ENCODE results near the gene NR3C2. TPM values are rescaled to one million over a fixed set of nuclear protein-coding genes. Genes with fewer than 3 reads are reported as not detected.
"Not testable (repeated sequence)": the region's sequence is repeated elsewhere in the genome, so short reads cannot be mapped to it uniquely, and the experiment has no call there.

The NR3C2 gene
- total RNA-seq, 1 experiment from 2014 or later = 14.2 TPM

- no peaks in the 10 kb centered on the region for H3K36me3 Mint-ChIP-seq (ENCODE audit: insufficient read depth, unreplicated experiment)
- H3K4me1 Mint-ChIP-seq (ENCODE audit: low read depth, unreplicated experiment) = no peaks in the 10 kb centered on the region
- intact Hi-C loops (cut with micrococcal nuclease; ENCODE audit: unreplicated experiment) = no loop called here
- BruUV-seq (replicated peaks) = no TSS peak
- no peak overlapping the region for H3K4me3 Mint-ChIP-seq (ENCODE audit: low read depth, unreplicated experiment)
- no peak for DNase-seq
- no peaks in the 10 kb centered on the region for H3K27me3 Mint-ChIP-seq (ENCODE audit: unreplicated experiment)
- no peak overlapping the region for H3K27ac Mint-ChIP-seq (ENCODE audit: unreplicated experiment)
- no peaks in the 10 kb centered on the region for H3K9me3 Mint-ChIP-seq (ENCODE audit: low read depth, unreplicated experiment)
- CTCF ChIA-PET = no interaction called here
- TF ChIP-seq, protein P1, sequence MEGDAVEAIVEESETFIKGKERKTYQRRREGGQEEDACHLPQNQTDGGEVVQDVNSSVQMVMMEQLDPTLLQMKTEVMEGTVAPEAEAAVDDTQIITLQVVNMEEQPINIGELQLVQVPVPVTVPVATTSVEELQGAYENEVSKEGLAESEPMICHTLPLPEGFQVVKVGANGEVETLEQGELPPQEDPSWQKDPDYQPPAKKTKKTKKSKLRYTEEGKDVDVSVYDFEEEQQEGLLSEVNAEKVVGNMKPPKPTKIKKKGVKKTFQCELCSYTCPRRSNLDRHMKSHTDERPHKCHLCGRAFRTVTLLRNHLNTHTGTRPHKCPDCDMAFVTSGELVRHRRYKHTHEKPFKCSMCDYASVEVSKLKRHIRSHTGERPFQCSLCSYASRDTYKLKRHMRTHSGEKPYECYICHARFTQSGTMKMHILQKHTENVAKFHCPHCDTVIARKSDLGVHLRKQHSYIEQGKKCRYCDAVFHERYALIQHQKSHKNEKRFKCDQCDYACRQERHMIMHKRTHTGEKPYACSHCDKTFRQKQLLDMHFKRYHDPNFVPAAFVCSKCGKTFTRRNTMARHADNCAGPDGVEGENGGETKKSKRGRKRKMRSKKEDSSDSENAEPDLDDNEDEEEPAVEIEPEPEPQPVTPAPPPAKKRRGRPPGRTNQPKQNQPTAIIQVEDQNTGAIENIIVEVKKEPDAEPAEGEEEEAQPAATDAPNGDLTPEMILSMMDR (IDR thresholded peaks at IDR 0.05; ENCODE audit: unreplicated experiment) = no peak
Observed at GRCh38 chr4:148329751-148330150, 112.5 kb downstream of the NR3C2 start.

GRCh38 chr4:148327683-148328082 is 114.5 kb downstream of the NR3C2 start:
- H3K36me3 Mint-ChIP-seq (ENCODE audit: insufficient read depth, unreplicated experiment) = no peaks in the 10 kb centered on the region
- H3K27me3 Mint-ChIP-seq (ENCODE audit: unreplicated experiment) = no peaks in the 10 kb centered on the region
- no peak for DNase-seq
- TF ChIP-seq, protein P1 (IDR thresholded peaks at IDR 0.05; ENCODE audit: unreplicated experiment) = no peak
- CTCF ChIA-PET = no interaction called here
- intact Hi-C loops (cut with micrococcal nuclease; ENCODE audit: unreplicated experiment) = no loop called here
- no peak overlapping the region for H3K27ac Mint-ChIP-seq (ENCODE audit: unreplicated experiment)
- H3K9me3 Mint-ChIP-seq (ENCODE audit: low read depth, unreplicated experiment) = no peaks in the 10 kb centered on the region
- no peak overlapping the region for H3K4me3 Mint-ChIP-seq (ENCODE audit: low read depth, unreplicated experiment)
- no TSS peak for BruUV-seq (replicated peaks)
- no peaks in the 10 kb centered on the region for H3K4me1 Mint-ChIP-seq (ENCODE audit: low read depth, unreplicated experiment)

- H3K9me3 Mint-ChIP-seq (ENCODE audit: low read depth, unreplicated experiment); DNase-seq; intact Hi-C loops (cut with micrococcal nuclease; ENCODE audit: unreplicated experiment); H3K27ac Mint-ChIP-seq (ENCODE audit: unreplicated experiment); H3K4me1 Mint-ChIP-seq (ENCODE audit: low read depth, unreplicated experiment); BruUV-seq (replicated peaks); H3K4me3 Mint-ChIP-seq (ENCODE audit: low read depth, unreplicated experiment); CTCF ChIA-PET; H3K36me3 Mint-ChIP-seq (ENCODE audit: insufficient read depth, unreplicated experiment); H3K27me3 Mint-ChIP-seq (ENCODE audit: unreplicated experiment): not testable (repeated sequence)
Observed at GRCh38 chr4:148323316-148323715, 118.9 kb downstream of the NR3C2 start.

DNA sequence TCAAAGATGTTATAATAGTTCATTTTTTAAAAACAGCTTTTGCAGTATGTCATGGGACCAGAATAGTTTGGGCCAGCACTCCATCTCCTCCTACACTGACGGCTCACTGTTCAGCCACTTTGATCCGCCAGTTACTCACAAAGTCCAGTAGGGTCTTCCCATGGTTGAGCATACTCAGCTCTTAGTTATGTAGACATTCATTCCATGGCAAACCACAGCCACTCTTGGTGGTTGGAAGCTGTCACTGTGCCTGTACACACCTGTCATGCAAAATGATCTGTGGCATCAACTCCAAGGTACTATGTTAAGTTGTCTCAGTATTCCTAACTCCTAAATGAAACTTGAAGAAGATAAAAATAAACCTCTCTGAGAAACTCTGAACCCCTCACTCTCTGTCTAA is 127.2 kb downstream of the NR3C2 start:
- no peak for DNase-seq
- intact Hi-C loops (cut with micrococcal nuclease; ENCODE audit: unreplicated experiment) = no loop called here
- Mint-ChIP-seq H3K9me3 (ENCODE audit: low read depth, unreplicated experiment) (no peaks in the 10 kb centered on the region), H3K36me3 (ENCODE audit: insufficient read depth, unreplicated experiment) (no peaks in the 10 kb centered on the region), H3K4me3 (ENCODE audit: low read depth, unreplicated experiment) (no peak overlapping the region), H3K27me3 (ENCODE audit: unreplicated experiment) (no peaks in the 10 kb centered on the region), H3K4me1 (ENCODE audit: low read depth, unreplicated experiment) (no peaks in the 10 kb centered on the region), H3K27ac (ENCODE audit: unreplicated experiment) (no peak overlapping the region)
- TF ChIP-seq, protein P1 (IDR thresholded peaks at IDR 0.05; ENCODE audit: unreplicated experiment) = no peak
- CTCF ChIA-PET = no interaction called here
- no TSS peak for BruUV-seq (replicated peaks)

- CTCF ChIA-PET = no interaction called here
- Mint-ChIP-seq H3K4me1 (ENCODE audit: low read depth, unreplicated experiment) (no peaks in the 10 kb centered on the region), H3K36me3 (ENCODE audit: insufficient read depth, unreplicated experiment) (no peaks in the 10 kb centered on the region), H3K9me3 (ENCODE audit: low read depth, unreplicated experiment) (no peaks in the 10 kb centered on the region), H3K4me3 (ENCODE audit: low read depth, unreplicated experiment) (no peak overlapping the region), H3K27ac (ENCODE audit: unreplicated experiment) (no peak overlapping the region), H3K27me3 (ENCODE audit: unreplicated experiment) (no peaks in the 10 kb centered on the region)
- DNase-seq = no peak
- intact Hi-C loops (cut with micrococcal nuclease; ENCODE audit: unreplicated experiment) = no loop called here
- BruUV-seq (replicated peaks) = no TSS peak
- TF ChIP-seq, protein P1 (IDR thresholded peaks at IDR 0.05; ENCODE audit: unreplicated experiment) = no peak
Observed at GRCh38 chr4:148312956-148313490, 129.2 kb downstream of the NR3C2 start.
